Body of pancreas (tissue), 4 donors: ENCODE data around the gene TSPOAP1. TPM values are rescaled to one million over a fixed set of nuclear protein-coding genes. Genes with fewer than 3 reads are reported as not detected.

Source experiments
- ATAC-seq: fragments of 150-250 bp; one replicate; pipeline ENCODE4 v1.9.1; 2016
- DNase-seq, 4 donors: peaks; one replicate each; pipeline ENCODE4 v3.0.0-alpha.2; 2019
- H3K27ac ChIP-seq, 4 donors: fragments of 200-600 bp; sonication (generic); 1 replicate in 3 of 4; 2 replicates in 1 of 4; pipeline versions ENCODE4 v1.5.1 to v1.6.1; 2016 to 2019; ENCODE audit warnings: mild to moderate bottlenecking in 1 of 4, mixed read lengths in 1 of 4, moderate library complexity in 1 of 4
- H3K27me3 ChIP-seq, 2 donors: fragments of 200-600 bp; sonication (generic); one replicate each; pipeline ENCODE4 v1.6.0; 2016; ENCODE audit warnings: mild to moderate bottlenecking in 1 of 2
- H3K36me3 ChIP-seq, 2 donors: fragments of 200-600 bp; sonication (generic); replicated peaks in 1 of 2; 2 replicates each; pipeline ENCODE4 v1.5.1; 2016; ENCODE audit warnings: low read depth in 2 of 2; ENCODE audit not compliant: insufficient read depth in 1 of 2
- H3K4me1 ChIP-seq: fragments of 200-600 bp; sonication (generic); one replicate; pipeline ENCODE4 v1.6.0; 2016
- H3K4me3 ChIP-seq, 2 donors: fragments of 200-600 bp; sonication (generic); 1 replicate in 1 of 2; 2 replicates in 1 of 2; pipeline ENCODE4 v1.5.1; 2016 to 2019
- H3K9me3 ChIP-seq, 3 donors: fragments of 200-600 bp; sonication (generic); 1 replicate in 2 of 3; 2 replicates in 1 of 3; pipeline ENCODE4 v1.5.1; 2016
- CTCF ChIP-seq, 7 experiments: fragments of 450-650 bp in 4 of 7; fragments of 200-600 bp in 3 of 7; sonication (generic) in 3 of 7; IDR thresholded peaks; one replicate each; pipeline ENCODE4 v1.5.1; 2016 to 2019; ENCODE audit warnings: antibody characterized with exemption in 7 of 7
- POLR2A ChIP-seq, 3 donors: fragments of 450-650 bp; IDR thresholded peaks; one replicate each; pipeline ENCODE4 v1.6.1; 2016; ENCODE audit warnings: antibody characterized with exemption in 3 of 3, mild to moderate bottlenecking in 2 of 3
- WGBS, 2 donors: methylation state at CpG; one replicate each; pipeline ENCODE4 v1.1.5; 2017; 5-methylcytosine and 5-hydroxymethylcytosine counted together
- intact Hi-C: fragments of 100-400 bp; cut with DNase I; formaldehyde crosslinking; loops from one replicate; pipeline ENCODE4 v1.15.1; 2023
- total RNA-seq, 2 donors: library from RNA; depleted of rRNA; stranded (reverse); fragments of >200 nt; gene quantifications; one replicate each; pipeline ENCODE4 v1.1.0, GENCODE V29; 2016

TSPOAP1 gene
- total RNA-seq, 2 donors from 2014 or later = 21.0 to 22.7 TPM

GRCh38 chr17:58340405-58340876 is 11.8 kb upstream of the TSPOAP1 start:
- ATAC-seq (no peak), DNase-seq (no peak)
- H3K27me3 ChIP-seq = no peaks in the 10 kb centered on the region
- no peaks in the 10 kb centered on the region for H3K9me3 ChIP-seq
- H3K4me3 ChIP-seq = no peak overlapping the region
- 68 to 80% methylated on average over 5 of the region's 5 CpGs for WGBS, 2 donors
- intact Hi-C loops = no loop called here
- H3K4me1 ChIP-seq = no peaks in the 10 kb centered on the region
- TF ChIP-seq CTCF (IDR thresholded peaks at IDR 0.05) (no peak), POLR2A (IDR thresholded peaks at IDR 0.05) (no peak)
- peaks cover under 1 to 5% of the 10 kb centered on the region in 2 donors for H3K36me3 ChIP-seq
- no peak overlapping the region for H3K27ac ChIP-seq

- Histone ChIP-seq H3K4me3 (no peak overlapping the region), H3K27ac (peak overlapping the region in 2 of 4 donors; percentile 32 to 82), H3K4me1 (no peaks in the 10 kb centered on the region), H3K36me3 (peaks cover 0 to under 1% of the 10 kb centered on the region in 2 donors), H3K27me3 (no peaks in the 10 kb centered on the region), H3K9me3 (no peaks in the 10 kb centered on the region)
- no peak for DNase-seq
- WGBS, 2 donors = 71 to 76% methylated on average over 4 to 6 of the region's 6 CpGs
- intact Hi-C loops = no loop called here
- TF ChIP-seq POLR2A (IDR thresholded peaks at IDR 0.05) (no peak), CTCF (IDR thresholded peaks at IDR 0.05) (no peak)
- ATAC-seq = no peak
Measured at GRCh38 chr17:58339755-58340404, 11.3 kb upstream of the TSPOAP1 start.

- no peak for ATAC-seq
- no peak overlapping the region for H3K4me3 ChIP-seq
- peak in 1 of 4 donors; percentile 61 for DNase-seq
- no peaks in the 10 kb centered on the region for H3K4me1 ChIP-seq
- H3K36me3 ChIP-seq = no peaks in the 10 kb centered on the region
- peak overlapping the region in 2 of 4 donors; percentile 59 to 82 for H3K27ac ChIP-seq
- WGBS, 2 donors = 33 to 65% methylated on average over 9 to 10 of the region's 10 CpGs
- TF ChIP-seq CTCF (IDR thresholded peaks at IDR 0.05) (no peak), POLR2A (IDR thresholded peaks at IDR 0.05) (peak in 1 of 3 donors; percentile 51)
- no peaks in the 10 kb centered on the region for H3K9me3 ChIP-seq
- intact Hi-C loops = no loop called here
- no peaks in the 10 kb centered on the region for H3K27me3 ChIP-seq
Measured at GRCh38 chr17:58338841-58339754, 10.5 kb upstream of the TSPOAP1 start.

GRCh38 chr17:58338454-58338840 is 9.9 kb upstream of the TSPOAP1 start:
- TF ChIP-seq POLR2A (IDR thresholded peaks at IDR 0.05) (no peak), CTCF (IDR thresholded peaks at IDR 0.05) (no peak)
- WGBS, 2 donors = 64% methylated on average over 3 of the region's 3 CpGs
- intact Hi-C loops = no loop called here
- H3K27ac ChIP-seq = peak overlapping the region in 2 of 4 donors; percentile 59 to 82
- no peak for ATAC-seq
- H3K27me3 ChIP-seq = no peaks in the 10 kb centered on the region
- H3K9me3 ChIP-seq = no peaks in the 10 kb centered on the region
- no peak overlapping the region for H3K4me3 ChIP-seq
- H3K4me1 ChIP-seq = no peaks in the 10 kb centered on the region
- no peak for DNase-seq
- no peaks in the 10 kb centered on the region for H3K36me3 ChIP-seq
